HEK293 (cell line): ENCODE results near the gene NOX5.

Source experiments
- BCL11B ChIP-seq: fragments of 450-650 bp; formaldehyde crosslinking; IDR thresholded peaks from 2 replicates; pipeline ENCODE4 v1.5.1; 2016; ENCODE audit warnings: low read depth, missing biosample characterization, missing genetic modification characterization
- ELK4 ChIP-seq: IDR thresholded peaks from 2 replicates; pipeline ENCODE4 v1.6.1; 2011; ENCODE audit warnings: mild to moderate bottlenecking, low read depth, low read length, borderline replicate concordance
- PRDM2 ChIP-seq: fragments of 450-650 bp; formaldehyde crosslinking; IDR thresholded peaks from 2 replicates; pipeline ENCODE4 v1.5.1; 2016; ENCODE audit warnings: missing biosample characterization, missing genetic modification characterization, borderline replicate concordance
- PRDM4 ChIP-seq: fragments of 450-650 bp; formaldehyde crosslinking; IDR thresholded peaks from 2 replicates; pipeline ENCODE4 v1.5.1; 2017; ENCODE audit warnings: missing biosample characterization, missing genetic modification characterization
- RBAK ChIP-seq: fragments of 450-650 bp; formaldehyde crosslinking; IDR thresholded peaks from 2 replicates; pipeline ENCODE4 v1.5.1; 2016; ENCODE audit warnings: missing biosample characterization, missing genetic modification characterization
- SCRT2 ChIP-seq: fragments of 450-650 bp; formaldehyde crosslinking; IDR thresholded peaks from 2 replicates; pipeline ENCODE4 v1.5.1; 2016; ENCODE audit warnings: missing biosample characterization, missing genetic modification characterization
- SP3 ChIP-seq: fragments of 450-650 bp; formaldehyde crosslinking; IDR thresholded peaks from 2 replicates; pipeline ENCODE4 v1.5.1; 2016; ENCODE audit warnings: missing biosample characterization, missing genetic modification characterization
- TCF7L2 ChIP-seq: IDR thresholded peaks from 2 replicates; pipeline ENCODE4 v1.6.1; 2011; ENCODE audit warnings: low read depth, mild to moderate bottlenecking, inconsistent platforms, low read length, moderate library complexity, borderline replicate concordance
- YY1 ChIP-seq: fragments of 450-650 bp; formaldehyde crosslinking; IDR thresholded peaks from 2 replicates; pipeline ENCODE4 v1.5.1; 2018; ENCODE audit warnings: missing biosample characterization, missing genetic modification characterization
- ZBTB48 ChIP-seq: fragments of 450-650 bp; formaldehyde crosslinking; IDR thresholded peaks from 2 replicates; pipeline ENCODE4 v1.5.1; 2016; ENCODE audit warnings: missing biosample characterization, missing genetic modification characterization
- ZNF132 ChIP-seq: fragments of 450-650 bp; formaldehyde crosslinking; IDR thresholded peaks from 2 replicates; pipeline ENCODE4 v1.5.1; 2017; ENCODE audit warnings: missing biosample characterization, missing genetic modification characterization, borderline replicate concordance
- ZNF140 ChIP-seq: fragments of 450-650 bp; formaldehyde crosslinking; IDR thresholded peaks from 2 replicates; pipeline ENCODE4 v1.5.1; 2016; ENCODE audit warnings: missing biosample characterization, missing genetic modification characterization
- ZNF157 ChIP-seq: fragments of 450-650 bp; formaldehyde crosslinking; IDR thresholded peaks from 2 replicates; pipeline ENCODE4 v1.5.1; 2016; ENCODE audit warnings: missing biosample characterization, missing genetic modification characterization
- ZNF169 ChIP-seq: fragments of 450-650 bp; formaldehyde crosslinking; IDR thresholded peaks from 2 replicates; pipeline ENCODE4 v1.5.1; 2016; ENCODE audit warnings: missing biosample characterization, missing genetic modification characterization
- ZNF175 ChIP-seq: fragments of 450-650 bp; formaldehyde crosslinking; IDR thresholded peaks from 2 replicates; pipeline ENCODE4 v1.5.1; 2016; ENCODE audit warnings: missing biosample characterization, missing genetic modification characterization
- ZNF221 ChIP-seq: fragments of 450-650 bp; formaldehyde crosslinking; IDR thresholded peaks from 2 replicates; pipeline ENCODE4 v1.5.1; 2017; ENCODE audit warnings: missing biosample characterization, missing genetic modification characterization, borderline replicate concordance
- ZNF292 ChIP-seq: fragments of 450-650 bp; formaldehyde crosslinking; IDR thresholded peaks from 2 replicates; pipeline ENCODE4 v1.5.1; 2016; ENCODE audit warnings: low read depth, missing biosample characterization, missing genetic modification characterization, borderline replicate concordance
- ZNF302 ChIP-seq: fragments of 450-650 bp; formaldehyde crosslinking; IDR thresholded peaks from 2 replicates; pipeline ENCODE4 v1.5.1; 2016; ENCODE audit warnings: missing biosample characterization, missing genetic modification characterization, low read depth
- ZNF518A ChIP-seq: fragments of 450-650 bp; formaldehyde crosslinking; conservative IDR thresholded peaks from 2 replicates; pipeline ENCODE4 v1.5.1; 2016; ENCODE audit warnings: low read depth, missing biosample characterization, missing genetic modification characterization
- ZNF558 ChIP-seq: fragments of 450-650 bp; formaldehyde crosslinking; IDR thresholded peaks from 2 replicates; pipeline ENCODE4 v1.5.1; 2016; ENCODE audit warnings: missing biosample characterization, missing genetic modification characterization
- ZNF621 ChIP-seq: fragments of 450-650 bp; formaldehyde crosslinking; IDR thresholded peaks from 2 replicates; pipeline ENCODE4 v1.5.1; 2017; ENCODE audit warnings: missing biosample characterization, missing genetic modification characterization
- ZNF658 ChIP-seq: fragments of 450-650 bp; formaldehyde crosslinking; IDR thresholded peaks from 2 replicates; pipeline ENCODE4; 2016; ENCODE audit warnings: missing biosample characterization, missing genetic modification characterization
- ZNF785 ChIP-seq: fragments of 450-650 bp; formaldehyde crosslinking; IDR thresholded peaks from 2 replicates; pipeline ENCODE4 v1.5.1; 2016; ENCODE audit warnings: missing biosample characterization, missing genetic modification characterization
- ZSCAN4 ChIP-seq: fragments of 450-650 bp; formaldehyde crosslinking; IDR thresholded peaks from 2 replicates; pipeline ENCODE4 v1.5.1; 2017; ENCODE audit warnings: missing biosample characterization, missing genetic modification characterization

Gene NOX5

GRCh38 chr15:69074001-69074842, 59.7 kb downstream of the NOX5 start (continued):
- TF ChIP-seq ZNF558 (tag by site-specific recombination) = peak; percentile 34; the same call in 1 of the 2 replicates
- no peak for TF ChIP-seq RBAK (tag by site-specific recombination)
- TF ChIP-seq PRDM2 (tag by site-specific recombination) = no peak
- TF ChIP-seq BCL11B (tag by site-specific recombination) = no peak
- no peak for TF ChIP-seq ZSCAN4
- no peak for TF ChIP-seq ZNF157 (tag by site-specific recombination)
- TF ChIP-seq ELK4 = no peak
- no peak for TF ChIP-seq SCRT2 (tag by site-specific recombination)
- no peak for TF ChIP-seq ZNF302 (tag by site-specific recombination)
- TF ChIP-seq PRDM4 = no peak
- peak; percentile 9; the same call in 1 of the 2 replicates for TF ChIP-seq YY1 (tag by site-specific recombination)
- TF ChIP-seq ZNF785 (tag by site-specific recombination) = no peak
- TF ChIP-seq ZNF132 (tag by site-specific recombination) = no peak
- peak; percentile 99 for TF ChIP-seq ZBTB48 (tag by site-specific recombination)
- no peak for TF ChIP-seq TCF7L2
- no peak for TF ChIP-seq ZNF621 (tag by site-specific recombination)
- no peak for TF ChIP-seq ZNF292 (tag by site-specific recombination)
- TF ChIP-seq ZNF175 (tag by site-specific recombination) = no peak
- peak; percentile 25; the same call in 1 of the 2 replicates for TF ChIP-seq ZNF518A (tag by site-specific recombination)
- no peak for TF ChIP-seq ZNF169 (tag by site-specific recombination)
- TF ChIP-seq ZNF221 (tag by site-specific recombination) = no peak
- TF ChIP-seq ZNF658 (tag by site-specific recombination) = no peak
- no peak for TF ChIP-seq ZNF140
- TF ChIP-seq SP3 (tag by site-specific recombination) = peak; percentile 76
